ENCODE data around the gene EEF1G.

- no peak for TF ChIP-seq CTCF (conservative IDR thresholded peaks at IDR 0.05; ENCODE audit: low read length)
- TF ChIP-seq EZH2phosphoT487 (IDR thresholded peaks at IDR 0.05; ENCODE audit: borderline replicate concordance, low read depth, low read length) = no peak
Measured at GRCh38 chr11:62574363-62575071, 826 bp upstream of the EEF1G start.

Data from OCI-LY7 (cell line).